Epithelial cell of umbilical artery (primary cell): Measurements from ENCODE around the gene GRAPL. TPM values are rescaled to one million over a fixed set of nuclear protein-coding genes. Genes with fewer than 3 reads are reported as not detected.

Experiments
- total RNA-seq: library from RNA; depleted of rRNA; stranded (reverse); fragments of >200 nt; gene quantifications from 2 replicates; pipeline ENCODE4 v1.2.3, GENCODE V29; 2014

Gene GRAPL
- 7.0 and 8.4 TPM in 2 replicates for total RNA-seq

DNA sequence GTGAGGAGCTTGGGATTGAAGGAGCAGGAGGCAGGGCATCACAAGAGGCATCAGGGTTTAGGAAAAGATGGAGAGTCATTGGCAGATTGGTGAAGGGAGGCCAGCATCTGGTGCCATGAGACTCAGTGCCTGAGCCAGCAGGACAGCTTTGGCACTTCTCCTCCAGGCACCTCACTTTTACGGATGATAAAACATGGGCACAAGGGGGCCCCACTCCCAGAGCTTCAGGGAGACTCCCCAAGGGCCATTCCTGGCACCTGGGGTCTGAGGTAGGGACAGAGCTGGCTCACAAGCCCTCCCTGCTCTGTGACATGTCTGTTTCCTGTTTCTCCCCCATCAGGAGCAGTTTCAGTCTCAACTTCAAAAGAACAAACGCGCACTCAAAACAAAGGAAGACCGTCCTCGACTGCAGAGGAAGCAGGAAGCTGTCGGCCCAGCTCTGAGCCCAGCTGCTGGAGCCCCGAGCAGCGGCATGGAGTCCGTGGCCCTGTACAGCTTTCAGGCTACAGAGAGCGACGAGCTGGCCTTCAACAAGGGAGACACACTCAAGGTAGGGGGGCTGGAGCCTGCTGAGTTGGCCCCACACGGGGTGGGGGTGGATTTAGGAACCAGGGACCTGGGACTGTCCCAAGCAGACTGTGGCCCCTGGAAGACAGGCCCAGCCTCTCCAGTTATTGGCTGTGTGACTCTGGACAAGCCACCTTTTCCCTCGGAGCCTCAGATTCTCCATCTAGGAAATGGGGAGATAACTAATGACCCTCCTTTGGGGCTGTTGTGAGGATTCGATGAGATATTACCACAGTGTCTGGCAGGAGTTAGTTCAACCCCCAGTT is at the start of gene GRAPL:
TSS of gene GRAPL (plus strand) at position 442 of the 833 bp plus-strand sequence. CDS start at position 473, 31 bp downstream.

Other genes with a start within 250 kb of the GRAPL start
- not detected in 2 replicates for gene SLC5A10, start 175.4 kb upstream of the GRAPL start, total RNA-seq
- 7.1 and 8.2 TPM in 2 replicates for gene FAM83G, start 122.8 kb upstream of the GRAPL start, total RNA-seq
- 19.0 and 41.6 TPM in 2 replicates for gene GRAP, start 80.6 kb upstream of the GRAPL start, total RNA-seq
- gene EPN2, start 109.8 kb downstream of the GRAPL start, total RNA-seq: 23.7 and 31.0 TPM in 2 replicates
- 24.5 and 32.5 TPM in 2 replicates for gene B9D1, start 235.1 kb downstream of the GRAPL start, total RNA-seq